H54 (cell line): ENCODE measurements around the gene ANKLE2.
"Not testable (repeated sequence)": the region's sequence is repeated elsewhere in the genome, so short reads cannot be mapped to it uniquely, and the experiment has no call there.

Experiments used
- DNase-seq: peaks from one replicate; pipeline ENCODE4 v3.0.0; 2011; ENCODE audit warnings: low spot score, mixed read lengths; ENCODE audit not compliant: insufficient read length
- FAIRE-seq: peaks from 3 replicates; lab custom pipeline; 2011; peaks lifted over from hg19 to GRCh38; lab: Jason Lieb, UNC
- POLR2A ChIP-seq: IDR thresholded peaks from 2 replicates; pipeline ENCODE4 v1.6.1; 2011; ENCODE audit warnings: low read depth, mild to moderate bottlenecking, low read length

ANKLE2 gene

GRCh38 chr12:132773077-132773955 lies 11.7 kb upstream of the ANKLE2 start:
- FAIRE-seq (no peak), DNase-seq (no peak)
- TF ChIP-seq POLR2A, result no peak

GRCh38 chr12:132772606-132773005 lies 11.0 kb upstream of the ANKLE2 start:
- DNase-seq (no peak), FAIRE-seq (no peak)
- no peak for TF ChIP-seq POLR2A

GRCh38 chr12:132771126-132771838 lies 9.7 kb upstream of the ANKLE2 start:
- FAIRE-seq (no peak), DNase-seq (no peak)
- TF ChIP-seq POLR2A, result no peak

- DNase-seq (no peak), FAIRE-seq (no peak)
- TF ChIP-seq POLR2A, result no peak
Observed at GRCh38 chr12:132766380-132767085, 4.9 kb upstream of the ANKLE2 start.

GRCh38 chr12:132765361-132765760 lies 3.7 kb upstream of the ANKLE2 start:
- DNase-seq, result no peak
- TF ChIP-seq POLR2A, result no peak
- FAIRE-seq, result no peak

- no peak for DNase-seq
Observed at GRCh38 chr12:132764231-132764630, 2.6 kb upstream of the ANKLE2 start.

GRCh38 chr12:132761921-132762583 lies 420 bp upstream of the ANKLE2 start:
- no peak for FAIRE-seq
- peak; percentile 95 for TF ChIP-seq POLR2A
- DNase-seq, result peak; percentile 92

More at GRCh38 chr12:132764231-132764630, 2.6 kb upstream of the ANKLE2 start:
- TF ChIP-seq POLR2A, result no peak
- no peak for FAIRE-seq

GRCh38 chr12:132759359-132759758 lies 2.3 kb downstream of the ANKLE2 start:
- no peak for TF ChIP-seq POLR2A
- DNase-seq, result no peak
- FAIRE-seq, result no peak

- not testable (repeated sequence) for FAIRE-seq
Observed at GRCh38 chr12:132758825-132759224, 2.8 kb downstream of the ANKLE2 start.

GRCh38 chr12:132754160-132754932 lies 7.3 kb downstream of the ANKLE2 start:
- no peak for TF ChIP-seq POLR2A
- FAIRE-seq (no peak), DNase-seq (no peak)

More at GRCh38 chr12:132758825-132759224, 2.8 kb downstream of the ANKLE2 start:
- not testable (repeated sequence) for DNase-seq

- not testable (repeated sequence) for DNase-seq, FAIRE-seq
Observed at GRCh38 chr12:132753670-132754069, 8.0 kb downstream of the ANKLE2 start.

- TF ChIP-seq POLR2A, result no peak
- DNase-seq (no peak), FAIRE-seq (no peak)
Observed at GRCh38 chr12:132748319-132748718, 13.3 kb downstream of the ANKLE2 start.

- DNase-seq, result no peak
- TF ChIP-seq POLR2A, result no peak
- FAIRE-seq, result no peak
Observed at GRCh38 chr12:132747896-132748295, 13.7 kb downstream of the ANKLE2 start.
